HG03045 (cell line): ENCODE measurements around the gene FGF13.

Experiments
- ATAC-seq: cut with Tn5 transposase; IDR thresholded peaks from one replicate; pipeline ENCODE4 v1.9.1; 2021; ENCODE audit warnings: mild to moderate bottlenecking, moderate library complexity; ENCODE audit not compliant: unreplicated experiment

The FGF13 gene

DNA sequence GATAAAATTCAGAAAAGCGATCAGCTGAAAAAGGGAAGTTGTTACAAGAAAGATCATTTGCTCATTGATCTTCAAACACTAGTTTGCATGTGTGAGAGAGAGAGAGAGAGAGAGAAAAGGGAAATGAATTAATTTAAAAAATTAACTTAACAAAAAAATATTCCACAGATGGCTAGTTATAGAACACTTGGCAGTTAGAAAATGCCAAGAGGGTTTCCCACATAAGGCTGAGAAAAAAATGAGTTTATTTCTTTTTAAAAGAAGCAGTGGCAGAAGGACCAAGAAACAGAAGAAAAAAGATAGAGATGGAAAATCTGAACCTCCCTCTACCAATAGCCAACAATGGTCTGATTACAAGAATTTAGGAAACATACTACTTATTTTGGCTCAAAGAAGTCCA is 47.1 kb downstream of the FGF13 start:
- no peak for ATAC-seq

DNA sequence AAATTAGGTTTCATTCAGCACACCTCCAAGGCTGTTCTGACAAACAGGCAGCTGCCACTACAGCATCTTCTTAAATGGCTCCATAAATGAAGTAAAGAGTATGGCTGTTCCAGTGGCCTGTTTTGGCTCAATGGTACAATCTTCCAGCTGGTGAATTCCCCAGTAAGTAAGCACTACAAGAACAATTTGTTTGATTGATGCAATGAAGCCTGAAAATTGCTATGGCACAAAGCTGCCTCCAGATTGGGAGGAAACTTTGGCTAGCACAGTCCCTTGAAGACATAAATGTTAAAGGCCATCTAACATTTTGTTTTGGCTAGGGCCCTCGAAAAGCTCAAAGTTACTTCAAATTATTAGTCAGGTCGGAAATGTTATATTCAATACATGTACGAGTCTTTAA is 47.5 kb downstream of the FGF13 start:
- ATAC-seq, result no peak

DNA sequence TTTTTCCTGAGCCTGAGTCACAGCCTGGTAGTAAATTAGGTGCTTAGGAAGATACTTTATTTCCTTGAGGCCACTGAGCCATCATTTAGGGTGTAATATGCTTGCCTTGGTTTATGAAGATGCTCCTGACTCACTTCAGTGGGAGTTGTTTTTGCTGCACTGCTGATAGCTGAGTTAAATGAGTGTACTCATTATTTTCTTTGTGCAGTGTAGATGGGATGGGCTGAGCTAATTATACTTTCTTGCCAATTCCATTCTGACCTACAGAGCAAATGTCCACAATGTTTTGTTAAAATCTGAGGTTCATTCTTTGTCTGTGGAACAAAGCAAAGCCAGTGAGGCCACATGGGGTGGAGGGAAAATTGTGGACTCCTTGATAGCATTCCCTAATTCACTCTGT is 60.0 kb downstream of the FGF13 start:
- ATAC-seq, result no peak

DNA sequence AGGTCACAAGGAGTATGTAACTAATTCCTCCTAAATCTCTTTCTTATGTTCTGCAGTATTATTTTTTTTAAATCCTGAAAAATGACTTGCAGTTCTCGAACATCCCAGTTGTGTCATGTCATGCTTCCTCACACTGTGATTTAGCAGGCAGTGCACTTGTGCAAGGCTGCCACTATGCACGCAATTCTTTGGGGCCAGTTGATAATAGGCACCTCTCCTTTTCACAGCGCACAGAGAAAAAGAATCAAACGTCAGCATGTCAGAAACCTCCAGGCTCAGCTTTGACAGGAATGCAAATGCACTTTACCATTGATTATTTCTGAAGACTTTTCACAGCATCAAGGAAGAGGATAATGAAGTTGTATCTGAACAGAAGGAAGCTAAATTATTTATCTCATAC is 62.9 kb downstream of the FGF13 start:
- ATAC-seq, result no peak

DNA sequence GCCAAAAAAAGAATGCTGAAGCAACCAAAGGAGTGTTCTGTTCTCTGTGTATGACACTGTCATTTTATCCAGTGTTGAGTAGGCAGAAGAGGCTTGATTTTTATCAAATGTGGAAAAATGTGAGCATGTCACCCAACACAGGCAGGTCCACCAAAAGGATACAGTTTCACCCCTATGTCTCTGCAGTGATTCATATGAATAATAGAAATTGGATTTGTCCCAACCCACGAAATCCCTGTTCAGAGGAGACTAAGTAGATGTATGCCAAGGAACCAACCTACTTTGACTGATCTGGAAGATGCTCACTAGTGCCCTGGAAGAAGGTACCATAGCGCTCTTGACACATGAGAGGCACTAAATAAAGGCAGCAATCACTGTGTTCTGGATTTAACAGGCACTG is 72.5 kb downstream of the FGF13 start:
- no peak for ATAC-seq
